Brain microvascular endothelial cell (primary cell): ENCODE data around the gene MRPL2.
A peak's percentile ranks its signal among the peaks of the same experiment; 100 is the strongest.

Source experiments
- DNase-seq: peaks from one replicate; pipeline ENCODE4 v3.0.0-alpha.2; 2020
- H3K27ac ChIP-seq: fragments of 250-450 bp; sonication (Bioruptor Pico); 2 replicates; pipeline ENCODE4 v1.5.1; 2020; ENCODE audit warnings: mild to moderate bottlenecking, moderate library complexity
- H3K27me3 ChIP-seq: fragments of 250-450 bp; sonication (Bioruptor Pico); replicated peaks from 2 replicates; pipeline ENCODE4 v1.5.1; 2020; ENCODE audit warnings: mild to moderate bottlenecking
- H3K36me3 ChIP-seq: fragments of 250-450 bp; sonication (Bioruptor Pico); replicated peaks from 2 replicates; pipeline ENCODE4 v1.5.1; 2020; ENCODE audit warnings: mild to moderate bottlenecking
- H3K4me3 ChIP-seq: 2 replicates; pipeline ENCODE4 v1.5.1; 2011; ENCODE audit warnings: low read depth, mild to moderate bottlenecking, control low read depth, low read length, moderate library complexity
- in situ Hi-C: cut with HindIII; loops from 2 replicates; pipeline ENCODE4 v1.10.0; 2017; ENCODE audit warnings: low sequenced_read_pairs, low pct_ligation_motif_present
- TF ChIP-seq, protein P1 (sequence below): IDR thresholded peaks from 2 replicates; pipeline ENCODE4 v1.5.1; 2011; ENCODE audit warnings: low read depth, mild to moderate bottlenecking, moderate library complexity, low read length, control low read depth, inconsistent platforms; ENCODE audit errors: missing control alignments

Gene MRPL2

DNA sequence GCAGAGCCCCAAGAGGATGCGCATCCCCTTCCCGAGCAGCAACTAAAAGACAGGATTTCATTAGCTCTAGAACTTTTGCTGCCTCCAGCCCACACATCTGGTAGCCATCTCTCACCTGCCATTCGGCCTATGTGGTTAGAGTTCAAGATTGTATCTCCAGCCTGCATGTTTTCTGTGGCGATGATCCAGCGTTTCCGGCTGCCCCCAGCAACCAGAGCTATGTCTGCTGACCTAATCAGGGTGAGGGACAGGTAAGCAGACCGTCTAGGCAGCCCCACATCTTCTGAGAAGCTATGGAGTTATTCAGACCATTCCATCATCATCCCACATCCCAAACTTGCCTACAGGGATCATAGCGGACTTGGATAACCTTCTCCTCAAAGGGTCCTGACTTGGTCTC is 3.3 kb downstream of the MRPL2 start:
- TF ChIP-seq, protein P1, sequence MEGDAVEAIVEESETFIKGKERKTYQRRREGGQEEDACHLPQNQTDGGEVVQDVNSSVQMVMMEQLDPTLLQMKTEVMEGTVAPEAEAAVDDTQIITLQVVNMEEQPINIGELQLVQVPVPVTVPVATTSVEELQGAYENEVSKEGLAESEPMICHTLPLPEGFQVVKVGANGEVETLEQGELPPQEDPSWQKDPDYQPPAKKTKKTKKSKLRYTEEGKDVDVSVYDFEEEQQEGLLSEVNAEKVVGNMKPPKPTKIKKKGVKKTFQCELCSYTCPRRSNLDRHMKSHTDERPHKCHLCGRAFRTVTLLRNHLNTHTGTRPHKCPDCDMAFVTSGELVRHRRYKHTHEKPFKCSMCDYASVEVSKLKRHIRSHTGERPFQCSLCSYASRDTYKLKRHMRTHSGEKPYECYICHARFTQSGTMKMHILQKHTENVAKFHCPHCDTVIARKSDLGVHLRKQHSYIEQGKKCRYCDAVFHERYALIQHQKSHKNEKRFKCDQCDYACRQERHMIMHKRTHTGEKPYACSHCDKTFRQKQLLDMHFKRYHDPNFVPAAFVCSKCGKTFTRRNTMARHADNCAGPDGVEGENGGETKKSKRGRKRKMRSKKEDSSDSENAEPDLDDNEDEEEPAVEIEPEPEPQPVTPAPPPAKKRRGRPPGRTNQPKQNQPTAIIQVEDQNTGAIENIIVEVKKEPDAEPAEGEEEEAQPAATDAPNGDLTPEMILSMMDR = no peak
- no peak for DNase-seq
- in situ Hi-C loops = no loop called here
- Histone ChIP-seq H3K36me3 (peaks cover 6% of the 10 kb centered on the region), H3K4me3 (no peak overlapping the region), H3K27me3 (no peaks in the 10 kb centered on the region), H3K27ac (no peak overlapping the region)

DNA sequence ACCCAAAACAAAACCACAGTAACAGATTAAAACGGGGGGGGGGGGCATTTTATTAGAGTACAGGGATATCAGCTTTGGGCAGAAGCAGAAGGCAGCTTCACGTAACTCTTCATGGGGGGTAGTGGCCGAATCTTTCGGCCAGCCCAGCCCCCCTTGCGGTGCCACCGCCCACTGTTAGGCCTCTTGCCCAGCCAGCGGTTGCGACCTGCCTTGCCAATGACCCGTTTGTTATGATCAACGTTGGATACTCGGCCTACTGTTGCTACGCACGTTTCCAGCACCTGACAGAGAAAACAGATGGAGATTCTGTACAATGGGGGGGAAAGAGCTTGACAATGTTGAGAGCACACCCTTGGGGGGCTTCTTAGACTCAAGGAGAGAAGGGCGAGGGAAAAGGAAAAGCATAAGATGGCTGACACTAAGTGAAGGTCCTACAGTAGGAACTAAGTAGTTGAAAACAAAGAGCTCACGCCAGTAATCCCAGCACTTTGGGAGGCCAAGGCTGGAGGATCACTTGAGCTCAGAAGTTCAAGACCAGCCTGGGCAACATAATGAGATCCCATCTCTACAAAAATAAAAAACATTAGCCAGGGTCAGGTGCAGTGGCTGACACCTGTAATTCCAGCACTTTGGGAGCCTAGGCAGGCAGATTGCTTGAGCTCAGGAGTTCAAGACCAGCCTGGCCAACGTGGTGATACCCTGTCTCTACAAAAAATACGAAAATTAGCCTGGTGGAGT is 4.9 kb downstream of the MRPL2 start:
- no peak for DNase-seq
- in situ Hi-C loops = no loop called here
- Histone ChIP-seq H3K36me3 (peaks cover 16% of the 10 kb centered on the region), H3K4me3 (peak overlapping the region; percentile 85), H3K27ac (peak overlapping the region; percentile 94), H3K27me3 (no peaks in the 10 kb centered on the region)
- TF ChIP-seq, protein P1 = no peak

DNA sequence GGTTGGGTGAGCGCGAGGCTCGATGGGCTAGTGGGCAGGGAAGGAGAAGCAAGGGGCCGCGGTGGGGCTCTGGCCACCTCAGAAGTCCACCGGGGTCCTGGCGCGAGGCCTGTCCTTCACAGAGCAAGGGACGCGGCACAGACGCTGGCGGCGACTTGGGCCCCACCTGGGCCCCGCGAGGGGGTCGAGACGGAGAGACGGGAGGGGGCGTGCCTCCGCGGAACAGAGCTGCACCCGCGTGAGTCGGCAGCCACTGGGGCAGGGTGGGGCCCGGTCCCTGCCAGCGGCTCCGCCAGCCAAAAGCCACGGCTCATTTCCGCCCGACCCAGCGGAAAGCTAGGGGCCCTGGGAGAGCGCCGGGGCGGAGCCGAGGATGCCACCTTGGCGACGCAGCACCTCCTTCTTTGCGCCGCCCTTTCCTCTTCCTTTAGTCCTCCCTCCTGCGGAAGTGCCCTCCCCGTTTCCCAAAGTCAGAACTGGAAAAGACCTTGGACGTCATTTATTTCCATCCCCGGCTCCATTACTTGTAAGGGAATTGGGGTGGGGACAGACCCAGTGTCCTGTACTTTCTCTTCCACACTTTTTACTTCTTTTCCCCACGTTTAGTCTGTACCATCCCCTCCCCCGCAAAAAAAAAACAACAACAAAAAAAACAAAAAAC is 5.6 kb downstream of the MRPL2 start, which contains the start of gene CUL7:
TSS of gene CUL7 (minus strand) at position 307 of the 661 bp plus-strand sequence. CDS start 1,063 bp downstream, outside the sequence.
- in situ Hi-C loops = no loop called here
- H3K27me3 ChIP-seq = no peaks in the 10 kb centered on the region
- peak; percentile 84 for DNase-seq
- peaks cover 21% of the 10 kb centered on the region for H3K36me3 ChIP-seq
- H3K27ac ChIP-seq = peak within 1 kb of the TSS; percentile 94
- TF ChIP-seq, protein P1 = no peak
- peak within 1 kb of the TSS; percentile 85 for H3K4me3 ChIP-seq

DNA sequence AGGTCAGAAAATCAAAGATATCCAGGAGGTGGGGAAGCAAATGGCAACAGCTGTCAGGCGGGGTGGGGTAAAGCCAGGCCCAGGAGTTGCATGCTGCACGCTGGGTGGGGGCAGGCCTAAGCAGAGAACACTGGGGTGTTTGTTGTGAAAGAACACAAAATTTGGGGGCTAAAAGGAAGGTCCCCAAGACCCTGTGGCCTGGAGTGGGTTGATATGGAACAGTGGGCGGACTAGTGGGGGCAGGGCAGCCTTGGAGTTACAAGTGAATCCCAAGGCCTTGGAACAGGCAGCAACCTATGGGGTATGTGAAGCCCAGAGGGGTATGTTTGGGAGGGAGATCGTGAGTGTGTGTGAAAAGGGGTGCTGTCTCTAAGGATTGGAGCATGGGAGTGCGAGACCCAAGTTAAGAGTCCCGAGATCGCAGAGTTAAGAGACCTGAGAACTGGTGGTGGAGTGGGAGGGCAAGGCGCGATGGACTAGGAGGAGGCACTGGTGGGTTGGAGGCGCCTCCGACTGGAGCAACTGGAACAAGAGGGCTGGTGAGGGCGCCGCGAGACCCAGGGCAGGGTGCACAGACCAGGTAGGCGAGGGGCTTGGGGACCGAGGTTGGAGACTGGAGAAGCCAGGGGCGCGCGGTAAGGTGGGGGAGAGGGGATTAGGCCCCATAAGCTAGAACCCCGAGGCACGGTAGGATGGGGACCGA is 6.2 kb downstream of the MRPL2 start:
- Histone ChIP-seq H3K27ac (peak overlapping the region; percentile 94), H3K4me3 (peak overlapping the region; percentile 85), H3K36me3 (peaks cover 23% of the 10 kb centered on the region), H3K27me3 (no peaks in the 10 kb centered on the region)
- TF ChIP-seq, protein P1 = no peak
- in situ Hi-C loops = no loop called here
- peak; percentile 12 for DNase-seq

DNA sequence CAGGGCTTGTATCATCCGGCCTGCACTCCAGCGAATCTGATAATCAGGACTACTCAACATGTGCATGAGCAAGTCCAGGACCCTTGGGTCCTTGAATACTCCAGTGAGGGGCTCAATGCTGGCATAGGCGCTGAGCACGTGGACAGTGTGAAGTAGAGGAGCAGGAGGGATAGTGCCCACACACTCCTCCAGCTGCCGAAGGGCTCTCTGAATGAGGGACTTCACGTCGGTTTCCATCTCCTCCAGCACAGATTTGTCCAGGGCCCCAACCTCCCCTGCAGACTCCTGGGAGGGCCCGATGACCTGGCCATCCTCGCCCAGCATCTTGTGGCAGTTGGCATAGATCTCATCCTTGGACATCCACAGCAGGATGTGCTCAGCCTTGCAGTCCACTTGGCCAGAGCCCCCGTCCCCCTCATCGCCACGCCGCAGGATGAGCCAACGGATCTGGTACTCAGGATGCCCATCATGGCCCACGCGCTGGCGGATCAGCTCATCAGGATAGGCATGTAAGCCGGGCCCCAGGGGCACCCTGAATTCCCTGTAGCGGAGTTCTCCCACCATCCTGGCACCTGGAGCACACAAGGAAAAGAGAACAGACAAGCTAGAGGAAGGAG is 6.9 kb downstream of the MRPL2 start:
- peaks cover 20% of the 10 kb centered on the region for H3K36me3 ChIP-seq
- in situ Hi-C loops = no loop called here
- H3K4me3 ChIP-seq = peak overlapping the region; percentile 85

More for the DNA sequence above, 6.9 kb downstream of the MRPL2 start:
- no peak overlapping the region for H3K27ac ChIP-seq
- no peaks in the 10 kb centered on the region for H3K27me3 ChIP-seq
- DNase-seq = no peak
- TF ChIP-seq, protein P1 = no peak
